Glomerular visceral epithelial cell (primary cell): Measurements from ENCODE around the gene DOK3.
"Not testable (repeated sequence)": the region's sequence is repeated elsewhere in the genome, so short reads cannot be mapped to it uniquely, and the experiment has no call there.

Experiments used
- DNase-seq: peaks from one replicate; pipeline ENCODE4 v3.0.0-alpha.2; 2016; ENCODE audit errors: extremely low spot score

The DOK3 gene

GRCh38 chr5:177497292-177498012, 12.2 kb downstream of the DOK3 start, which contains the start of gene PDLIM7:
TSS of gene PDLIM7 (minus strand) at chr5:177497604. CDS start at chr5:177496512, 1,092 bp downstream.
- peak; percentile 99 for DNase-seq

DNA sequence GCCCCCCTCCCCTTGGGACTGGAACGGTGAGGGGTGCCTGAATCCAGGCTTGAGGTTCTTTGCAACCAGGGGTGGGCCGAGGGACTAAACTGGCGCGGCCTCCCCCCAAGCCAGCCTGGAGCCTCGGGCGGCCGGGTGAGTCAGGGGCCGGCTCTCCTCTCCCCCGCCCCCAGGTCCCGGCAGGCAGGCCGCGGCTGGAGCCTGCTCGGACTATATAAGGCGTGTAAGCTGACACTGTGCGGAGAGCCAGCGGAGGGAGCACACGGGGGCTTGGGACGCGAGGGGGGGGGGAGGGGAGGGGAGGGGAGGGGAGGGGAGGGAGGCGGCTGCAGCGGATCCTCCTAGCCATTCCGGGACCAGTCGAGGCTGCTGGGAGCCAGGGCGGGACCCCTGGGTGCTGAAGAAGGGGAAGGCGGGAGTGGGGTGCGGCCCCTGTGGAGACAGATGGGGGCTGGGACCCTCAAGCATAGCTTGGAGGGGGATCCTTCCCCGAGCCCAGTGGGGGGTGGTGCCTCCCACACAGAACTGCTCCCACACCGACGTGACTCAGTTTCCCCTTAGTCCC, 12.8 kb downstream of the DOK3 start:
- peak; percentile 95 for DNase-seq

DNA sequence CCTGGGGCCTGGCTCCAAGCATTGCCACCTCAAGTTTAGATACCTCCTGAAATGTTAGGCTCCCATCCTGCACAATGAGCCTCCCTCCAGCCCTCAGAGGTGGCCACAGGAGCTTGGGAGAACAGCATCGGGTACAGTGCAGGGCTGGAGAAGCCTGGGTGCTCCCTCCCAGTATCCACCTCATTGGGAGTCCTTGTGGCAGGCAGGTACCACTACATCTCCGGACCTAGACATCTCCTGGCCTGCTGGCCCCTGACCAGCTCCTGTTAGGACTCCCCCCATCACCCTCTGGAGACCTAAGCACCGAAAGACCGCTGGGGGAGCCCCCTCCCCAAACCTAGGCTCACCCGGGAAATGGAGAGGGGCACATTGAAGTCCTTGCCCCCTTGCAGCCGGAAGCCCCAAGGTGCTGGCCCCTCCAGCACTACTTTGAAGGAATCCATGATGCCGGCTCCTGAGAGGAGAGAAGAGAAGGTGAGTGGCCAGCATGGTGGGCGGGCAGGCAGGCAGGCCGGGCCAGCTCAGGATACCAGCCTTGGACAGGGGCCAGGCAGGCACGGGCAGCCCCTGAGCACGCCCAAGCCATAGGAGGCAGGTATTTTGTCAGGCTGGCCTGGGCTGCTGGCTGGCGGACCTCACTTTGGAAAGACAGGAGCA, 13.4 kb downstream of the DOK3 start:
- DNase-seq = peak; percentile 80

DNA sequence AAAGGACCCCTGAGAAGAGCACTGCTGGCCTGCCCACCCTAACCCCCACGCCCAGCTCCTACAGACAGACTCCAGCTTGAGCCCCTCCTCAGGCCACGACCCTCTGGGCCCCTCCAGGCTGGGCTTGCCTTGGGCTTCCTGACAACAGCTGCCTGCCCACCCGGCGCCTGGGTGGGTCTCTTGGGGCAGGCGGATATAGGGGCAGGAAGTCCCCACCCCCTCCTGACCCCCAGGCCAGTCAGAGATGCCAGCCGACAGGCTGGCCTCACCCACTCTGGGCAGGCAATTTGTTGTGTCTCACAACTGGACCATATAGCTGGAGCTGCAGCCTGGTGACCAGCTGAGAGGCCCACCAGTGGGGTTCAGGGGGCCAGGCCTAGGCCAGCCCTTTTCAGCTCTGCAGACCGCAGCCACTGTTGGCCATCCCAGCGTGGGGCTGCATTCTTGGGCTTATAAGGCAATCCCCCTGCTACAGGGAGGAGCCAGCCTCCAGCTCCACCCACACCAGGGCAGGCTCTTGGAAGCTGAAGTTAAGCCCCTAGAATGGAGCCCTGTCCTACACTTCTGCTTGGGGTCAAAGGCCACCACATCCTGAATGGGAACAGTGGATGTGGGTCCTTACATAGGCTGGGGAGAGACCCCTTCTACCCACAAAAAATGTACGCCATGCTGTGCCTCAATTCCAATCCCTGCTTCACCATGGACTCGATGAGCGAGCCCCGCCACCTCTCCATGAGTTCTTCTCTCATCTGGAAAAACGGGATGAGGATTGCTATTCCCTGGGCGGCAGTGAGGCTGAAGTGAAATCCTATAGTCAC, 14.2 kb downstream of the DOK3 start:
- DNase-seq = peak; percentile 99

- peak; percentile 99 for DNase-seq
Observed at GRCh38 chr5:177494346-177495195, 15.1 kb downstream of the DOK3 start.

GRCh38 chr5:177493795-177494345, 15.8 kb downstream of the DOK3 start:
- no peak for DNase-seq

DNA sequence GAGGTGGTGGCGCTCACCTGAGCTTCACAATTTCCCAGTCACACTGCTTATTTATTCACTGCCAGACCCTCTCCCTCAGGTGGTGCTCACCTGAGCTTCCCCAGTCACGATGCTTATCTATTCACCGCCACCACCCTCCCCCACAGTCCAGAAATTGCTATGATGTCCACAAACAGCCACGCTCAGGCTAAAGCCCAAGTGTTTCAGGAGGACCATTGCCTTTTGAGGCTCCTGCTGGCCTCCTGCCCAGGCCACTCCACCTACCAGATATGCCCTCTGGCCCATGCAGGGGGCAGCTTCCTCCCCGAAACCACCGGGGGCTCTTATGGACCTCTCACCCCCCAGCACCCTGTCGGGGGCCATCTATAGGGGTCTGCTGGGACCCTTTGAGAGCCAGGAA, 16.8 kb downstream of the DOK3 start:
- DNase-seq = no peak

GRCh38 chr5:177491983-177492746, 17.5 kb downstream of the DOK3 start:
- DNase-seq = no peak

GRCh38 chr5:177491429-177491945, 18.1 kb downstream of the DOK3 start:
- peak; percentile 61 for DNase-seq

- no peak for DNase-seq
Observed at GRCh38 chr5:177490992-177491391, 18.6 kb downstream of the DOK3 start.

DNA sequence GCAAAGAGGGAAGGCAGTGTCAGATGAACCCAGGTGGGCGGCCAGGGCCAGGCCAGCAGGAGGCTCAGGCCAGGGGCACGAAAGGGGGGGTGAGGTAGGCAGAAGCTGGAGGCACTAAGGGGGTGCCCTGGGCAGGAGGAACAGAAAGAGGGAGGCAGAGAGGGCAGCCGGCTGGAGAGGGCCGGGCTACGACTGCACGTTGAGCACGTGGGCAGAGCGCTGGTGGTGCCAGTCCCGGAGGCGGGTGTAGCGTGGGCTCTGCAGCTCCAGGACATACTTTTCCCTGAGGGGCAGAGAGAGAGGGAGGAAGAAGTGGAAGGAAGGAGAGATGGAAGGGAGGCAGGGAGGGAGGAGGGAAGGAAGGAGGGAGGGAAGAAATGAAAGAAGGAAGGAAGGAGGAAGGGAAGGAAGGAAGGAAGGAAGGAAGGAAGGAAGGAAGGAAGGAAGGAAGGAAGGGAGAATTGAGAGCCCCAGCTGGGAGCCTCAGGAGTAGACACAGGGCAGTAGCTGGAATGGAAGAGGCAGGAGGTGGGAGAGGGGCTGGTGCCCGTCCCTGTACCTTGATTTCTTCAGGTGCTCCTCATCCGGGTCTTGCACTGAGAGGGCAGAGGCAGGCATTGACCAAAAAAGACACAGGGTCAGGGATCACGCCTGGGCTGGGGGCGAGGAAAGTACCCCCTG, 19.2 kb downstream of the DOK3 start:
- no peak for DNase-seq

DNA sequence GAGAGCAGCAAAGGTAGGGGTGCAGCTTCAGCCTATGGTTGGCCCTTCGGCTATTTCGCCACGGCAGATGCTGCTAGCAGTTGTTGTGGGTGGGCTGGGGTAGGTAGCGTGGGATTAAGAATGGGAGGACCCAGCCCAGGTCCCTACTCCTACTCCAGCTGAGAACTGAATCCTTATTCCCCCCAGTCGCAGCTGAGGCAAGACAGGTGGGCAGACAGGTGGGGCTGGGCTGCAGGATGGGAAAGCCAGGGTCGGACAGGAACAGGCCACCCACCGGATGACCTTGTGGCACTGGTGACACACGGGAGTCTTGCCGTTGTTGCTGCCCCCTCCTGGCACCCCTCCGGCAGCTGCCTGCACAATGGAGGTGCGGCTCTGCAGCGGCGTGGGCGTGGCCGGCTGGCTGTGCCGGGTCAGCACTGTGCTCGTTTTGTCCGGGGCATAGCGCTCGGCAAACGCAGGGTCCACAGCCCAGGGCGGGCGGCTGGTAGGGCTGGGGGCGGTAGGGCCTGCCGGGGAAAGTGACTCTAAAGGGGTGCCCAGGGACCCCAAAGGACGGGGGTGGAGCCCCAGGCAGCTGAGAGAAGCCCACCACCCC, 20.4 kb downstream of the DOK3 start:
- DNase-seq = no peak

DNA sequence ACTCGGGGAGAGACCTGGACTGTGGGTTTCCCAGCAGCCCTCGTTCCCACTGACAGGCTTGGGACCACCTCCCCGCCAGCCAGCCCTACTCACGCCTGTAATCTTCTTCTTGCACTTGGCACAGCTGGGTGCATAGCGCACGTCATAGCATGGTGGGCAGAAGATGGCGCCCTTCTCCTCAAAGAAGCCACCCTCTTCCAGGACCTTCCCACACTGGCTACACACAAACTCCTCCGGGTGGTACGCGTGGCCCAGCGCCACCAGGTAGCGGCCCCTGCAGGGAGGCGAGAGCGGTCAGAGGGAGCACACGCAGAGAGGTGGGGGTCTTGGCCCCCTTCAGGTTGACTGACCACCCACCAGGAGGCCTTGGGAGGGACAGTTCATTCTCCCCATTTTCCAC, 21.7 kb downstream of the DOK3 start:
- DNase-seq = no peak

DNA sequence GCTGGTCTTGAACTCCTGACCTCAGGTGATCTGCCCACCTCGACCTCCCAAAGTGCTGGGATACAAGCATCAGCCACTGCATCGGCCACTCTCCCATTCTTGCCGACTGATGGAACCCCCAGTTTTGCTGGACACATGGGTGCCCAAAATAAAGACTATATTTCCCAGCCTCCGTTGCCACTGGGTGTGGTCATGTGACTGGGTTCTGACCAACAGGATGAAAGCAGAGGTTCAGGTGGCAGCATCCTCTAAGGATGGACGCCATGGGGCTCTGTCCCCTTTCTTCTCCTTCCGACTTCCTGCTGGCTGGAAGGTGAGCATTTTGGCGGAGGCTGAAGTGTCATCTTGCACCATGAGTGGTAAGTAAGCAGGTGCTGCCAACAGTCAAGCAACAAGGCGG, 22.5 kb downstream of the DOK3 start:
- DNase-seq = no peak

GRCh38 chr5:177486256-177486655, 23.4 kb downstream of the DOK3 start:
- no peak for DNase-seq

DNA sequence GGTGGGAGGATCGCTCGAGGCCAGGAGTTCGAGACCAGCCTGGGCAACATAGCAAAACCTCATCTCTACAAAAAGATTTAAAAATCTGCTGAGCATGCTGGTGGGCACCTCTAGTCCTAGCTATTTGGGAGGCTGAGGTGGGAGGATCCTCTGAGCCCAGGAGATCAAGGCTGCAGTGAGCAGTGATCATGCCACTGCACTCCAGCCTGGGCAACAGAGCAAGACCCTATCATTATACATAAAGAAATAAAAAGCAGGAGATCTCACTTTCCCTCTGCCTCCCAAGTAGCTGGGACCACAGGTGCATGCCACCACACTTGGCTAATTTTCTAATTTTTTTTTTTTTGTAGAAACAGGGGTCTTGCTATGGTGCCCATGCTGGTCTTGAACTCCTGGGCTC, 23.9 kb downstream of the DOK3 start:
- not testable (repeated sequence) for DNase-seq

DNA sequence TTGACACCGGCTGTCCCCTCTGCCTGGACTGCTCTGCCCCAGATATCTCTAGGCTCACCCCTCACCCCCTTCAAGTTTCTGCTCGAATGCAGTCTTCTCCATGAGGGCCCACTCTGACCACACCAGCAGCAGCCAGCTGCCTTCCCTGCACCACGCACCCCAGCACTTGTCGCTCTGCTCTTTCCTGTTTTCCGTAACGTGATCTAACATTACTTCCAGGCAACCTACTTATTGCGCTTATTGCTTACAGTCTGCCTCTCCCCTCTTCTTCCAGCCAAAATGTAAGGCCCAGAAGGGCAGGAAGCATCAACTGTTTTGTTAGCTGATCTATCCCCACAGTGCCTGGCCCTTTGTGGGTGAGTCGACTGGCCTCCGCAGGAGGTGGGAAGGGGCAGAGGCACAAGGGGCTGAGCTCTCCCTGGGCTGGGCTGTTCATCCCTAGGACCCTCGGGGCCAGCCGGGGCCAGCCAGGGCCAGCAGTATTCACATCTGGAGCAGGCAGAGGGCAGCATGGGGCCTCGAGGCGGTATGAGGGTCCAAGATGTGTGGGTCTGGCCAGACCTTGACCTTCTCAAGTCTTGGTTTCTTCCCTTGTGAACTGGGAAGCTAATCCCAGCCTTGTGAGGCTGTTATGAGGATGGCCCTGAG, 24.6 kb downstream of the DOK3 start:
- no peak for DNase-seq
